Esophagus (tissue), 2 donors: ENCODE data around the gene SLC9A4. TPM values are rescaled to one million over a fixed set of nuclear protein-coding genes. Genes with fewer than 3 reads are reported as not detected.

ENCODE experiments used
- H3K27ac ChIP-seq, 2 donors: one replicate each; pipeline ENCODE4 v1.5.1; 2013; ENCODE audit warnings: low read depth in 2 of 2, mild to moderate bottlenecking in 2 of 2, inconsistent platforms in 1 of 2, low read length in 1 of 2, moderate library complexity in 1 of 2
- H3K27me3 ChIP-seq, 2 donors: one replicate each; pipeline ENCODE4 v1.6.1; 2013; ENCODE audit warnings: low read length in 2 of 2, control low read depth in 1 of 2, mild to moderate bottlenecking in 1 of 2; ENCODE audit not compliant: insufficient read depth in 2 of 2, control insufficient read depth in 1 of 2
- H3K36me3 ChIP-seq, 2 donors: one replicate each; pipeline ENCODE4 v1.6.1; 2013; ENCODE audit warnings: low read length in 1 of 2; ENCODE audit not compliant: control insufficient read depth in 2 of 2, insufficient read depth in 2 of 2
- H3K4me1 ChIP-seq, 2 donors: one replicate each; pipeline ENCODE4 v1.6.1; 2013; ENCODE audit warnings: low read length in 1 of 2; ENCODE audit not compliant: control insufficient read depth in 2 of 2, insufficient read depth in 2 of 2
- H3K4me3 ChIP-seq, 2 donors: one replicate each; pipeline ENCODE4 v1.5.1; 2013; ENCODE audit warnings: low read length in 2 of 2, mild to moderate bottlenecking in 2 of 2, low read depth in 1 of 2, moderate library complexity in 1 of 2
- H3K9me3 ChIP-seq, 2 donors: one replicate each; pipeline ENCODE4 v1.6.1; 2013; ENCODE audit warnings: mild to moderate bottlenecking in 2 of 2, low read depth in 1 of 2, low read length in 1 of 2, moderate library complexity in 1 of 2; ENCODE audit not compliant: control insufficient read depth in 2 of 2, insufficient read depth in 1 of 2
- WGBS, 2 donors: extraction: QIAGEN DNeasy Blood & Tissue Kit; methylation state at CpG; one replicate each; pipeline ENCODE4 v1.1.7; 2013; 5-methylcytosine and 5-hydroxymethylcytosine counted together
- polyA plus RNA-seq, 2 donors: library from polyadenylated mRNA; stranded (reverse); fragments of 200-250 nt; gene quantifications; one replicate each; pipeline ENCODE4 v1.2.3, GENCODE V29; 2013
- donor health status: healthy with polysubstance abuse.
- donor health status: Bipolar disorder and iron deficiency.

SLC9A4 gene
- polyA plus RNA-seq, 2 donors, result 1.8 to 2.0 TPM

GRCh38 chr2:102489646-102490045 lies 16.6 kb downstream of the SLC9A4 start:
- peak overlapping the region in 1 of 2 donors; percentile 24 for H3K27ac ChIP-seq
- H3K4me1 ChIP-seq, result peaks cover 0 to 14% of the 10 kb centered on the region in 2 donors
- no peaks in the 10 kb centered on the region for H3K27me3 ChIP-seq
- no peaks in the 10 kb centered on the region for H3K9me3 ChIP-seq
- no peaks in the 10 kb centered on the region for H3K36me3 ChIP-seq
- no peak overlapping the region for H3K4me3 ChIP-seq
- WGBS, 2 donors, result 88 to 91% methylated on average over 1 of the region's 1 CpG

- Histone ChIP-seq H3K4me1 (peaks cover 0 to 6% of the 10 kb centered on the region in 2 donors), H3K4me3 (no peak overlapping the region), H3K27ac (no peak overlapping the region), H3K27me3 (no peaks in the 10 kb centered on the region), H3K36me3 (no peaks in the 10 kb centered on the region), H3K9me3 (no peaks in the 10 kb centered on the region)
These were observed 19.0 kb downstream of the SLC9A4 start for GRCh38 chr2:102492006-102492405.

- no peaks in the 10 kb centered on the region for H3K4me1 ChIP-seq
- H3K27ac ChIP-seq, result no peak overlapping the region
- 83 to 89% methylated on average over 1 of the region's 1 CpG for WGBS, 2 donors
- H3K4me3 ChIP-seq, result no peak overlapping the region
- no peaks in the 10 kb centered on the region for H3K36me3 ChIP-seq
- no peaks in the 10 kb centered on the region for H3K27me3 ChIP-seq
- no peaks in the 10 kb centered on the region for H3K9me3 ChIP-seq
These were observed 21.5 kb downstream of the SLC9A4 start for GRCh38 chr2:102494570-102494969.

- Histone ChIP-seq H3K36me3 (no peaks in the 10 kb centered on the region), H3K27me3 (no peaks in the 10 kb centered on the region), H3K4me1 (no peaks in the 10 kb centered on the region), H3K4me3 (no peak overlapping the region), H3K27ac (no peak overlapping the region), H3K9me3 (no peaks in the 10 kb centered on the region)
- 83 to 84% methylated on average over 2 of the region's 2 CpGs for WGBS, 2 donors
These were observed 25.4 kb downstream of the SLC9A4 start for GRCh38 chr2:102498414-102498813.

- WGBS, 2 donors, result 80 to 89% methylated on average over 1 of the region's 1 CpG
- Histone ChIP-seq H3K27me3 (no peaks in the 10 kb centered on the region), H3K36me3 (no peaks in the 10 kb centered on the region), H3K4me3 (no peak overlapping the region), H3K4me1 (no peaks in the 10 kb centered on the region), H3K27ac (no peak overlapping the region), H3K9me3 (no peaks in the 10 kb centered on the region)
These were observed 26.5 kb downstream of the SLC9A4 start for GRCh38 chr2:102499558-102499957.

DNA sequence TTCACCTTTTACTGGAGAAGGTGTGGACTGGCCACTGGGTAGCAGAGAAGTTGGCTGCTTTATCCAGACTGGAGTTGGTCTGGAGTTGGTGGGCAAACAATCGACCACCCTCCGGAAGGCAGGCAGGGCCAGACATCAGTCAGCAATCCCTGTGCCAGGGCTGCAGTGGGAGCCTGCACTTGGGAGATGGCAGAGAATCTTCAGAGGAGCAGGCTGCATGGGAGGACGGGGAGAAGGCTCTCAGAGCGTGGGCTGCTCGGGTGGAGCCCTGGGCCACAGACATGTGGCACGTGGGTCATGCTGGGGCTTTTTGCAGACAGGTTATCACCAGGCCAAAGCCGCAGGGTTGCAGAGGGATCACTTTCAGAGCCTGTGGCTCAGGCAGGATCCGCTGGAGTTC lies 29.6 kb downstream of the SLC9A4 start:
- H3K27me3 ChIP-seq, result no peaks in the 10 kb centered on the region
- H3K4me3 ChIP-seq, result no peak overlapping the region
- H3K27ac ChIP-seq, result no peak overlapping the region
- no peaks in the 10 kb centered on the region for H3K4me1 ChIP-seq
- H3K36me3 ChIP-seq, result no peaks in the 10 kb centered on the region
- 81 to 83% methylated on average over 8 of the region's 8 CpGs for WGBS, 2 donors
- no peaks in the 10 kb centered on the region for H3K9me3 ChIP-seq

- WGBS, 2 donors, result 73 to 83% methylated on average over 8 of the region's 8 CpGs
These were observed 31.8 kb downstream of the SLC9A4 start for GRCh38 chr2:102504833-102505232.

GRCh38 chr2:102505290-102505689 lies 32.3 kb downstream of the SLC9A4 start:
- H3K4me3 ChIP-seq, result no peak overlapping the region
- no peaks in the 10 kb centered on the region for H3K36me3 ChIP-seq
- H3K4me1 ChIP-seq, result no peaks in the 10 kb centered on the region
- H3K27me3 ChIP-seq, result no peaks in the 10 kb centered on the region
- 47 to 50% methylated on average over 10 of the region's 10 CpGs for WGBS, 2 donors
- H3K9me3 ChIP-seq, result no peaks in the 10 kb centered on the region
- H3K27ac ChIP-seq, result peak overlapping the region in 1 of 2 donors; percentile 63

More at GRCh38 chr2:102504833-102505232, 31.8 kb downstream of the SLC9A4 start:
- no peaks in the 10 kb centered on the region for H3K27me3 ChIP-seq
- no peaks in the 10 kb centered on the region for H3K36me3 ChIP-seq
- no peaks in the 10 kb centered on the region for H3K4me1 ChIP-seq
- peak overlapping the region in 1 of 2 donors; percentile 63 for H3K27ac ChIP-seq
- H3K4me3 ChIP-seq, result no peak overlapping the region
- no peaks in the 10 kb centered on the region for H3K9me3 ChIP-seq

DNA sequence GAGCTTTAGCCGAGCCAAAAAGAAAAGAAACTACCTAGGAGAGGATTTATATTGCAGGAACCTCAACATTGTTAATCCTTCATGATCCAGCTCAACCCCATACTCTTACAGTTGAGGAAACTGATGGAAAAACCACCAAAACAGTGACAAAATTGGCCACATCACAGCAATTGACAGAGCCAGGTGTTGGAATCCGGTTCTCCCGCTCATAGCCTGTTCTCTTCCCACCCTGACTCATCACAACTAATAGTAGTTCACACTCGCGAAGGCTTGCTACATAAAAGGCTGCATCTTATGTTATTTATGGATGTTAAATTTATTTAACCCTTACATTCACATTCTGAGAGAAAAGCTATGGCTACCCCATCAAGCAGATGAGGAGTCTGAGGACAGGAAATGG lies 33.7 kb downstream of the SLC9A4 start:
- Histone ChIP-seq H3K27ac (no peak overlapping the region), H3K4me3 (no peak overlapping the region)

GRCh38 chr2:102508863-102509262 lies 35.8 kb downstream of the SLC9A4 start:
- Histone ChIP-seq H3K36me3 (no peaks in the 10 kb centered on the region), H3K9me3 (no peaks in the 10 kb centered on the region), H3K27ac (no peak overlapping the region), H3K27me3 (no peaks in the 10 kb centered on the region), H3K4me3 (no peak overlapping the region), H3K4me1 (no peaks in the 10 kb centered on the region)
- WGBS, 2 donors, result 58 to 60% methylated on average over 4 of the region's 4 CpGs

More for the DNA sequence above, 33.7 kb downstream of the SLC9A4 start:
- no peaks in the 10 kb centered on the region for H3K36me3 ChIP-seq
- no peaks in the 10 kb centered on the region for H3K27me3 ChIP-seq
- WGBS, 2 donors, result 61 to 73% methylated on average over 5 of the region's 5 CpGs
- no peaks in the 10 kb centered on the region for H3K4me1 ChIP-seq
- no peaks in the 10 kb centered on the region for H3K9me3 ChIP-seq
